Large intestine (tissue), 12 donors: Measurements from ENCODE around the gene CSDE1. TPM values are rescaled to one million over a fixed set of nuclear protein-coding genes. Genes with fewer than 3 reads are reported as not detected.
"Not testable (repeated sequence)": the region's sequence is repeated elsewhere in the genome, so short reads cannot be mapped to it uniquely, and the experiment has no call there.

ENCODE experiments used
- DNase-seq, 2 donors: peaks; one replicate each; pipeline versions ENCODE4 v3.0.0 to v3.0.0-alpha.2; 2013
- H3K27ac ChIP-seq: one replicate; pipeline ENCODE4 v1.5.1; 2013; ENCODE audit warnings: low read length
- H3K27me3 ChIP-seq: 2 replicates; pipeline ENCODE4 v1.6.1; 2013; ENCODE audit warnings: low read length; ENCODE audit not compliant: control insufficient read depth, insufficient read depth
- H3K36me3 ChIP-seq: 2 replicates; pipeline ENCODE4 v1.6.1; 2013; ENCODE audit warnings: low read length; ENCODE audit not compliant: control insufficient read depth, insufficient read depth
- H3K4me1 ChIP-seq: one replicate; pipeline ENCODE4 v1.6.1; 2013; ENCODE audit warnings: low read length; ENCODE audit not compliant: control insufficient read depth, insufficient read depth
- H3K4me3 ChIP-seq: one replicate; pipeline ENCODE4 v1.5.1; 2013; ENCODE audit warnings: low read length
- H3K9me3 ChIP-seq: one replicate; pipeline ENCODE4 v1.6.1; 2013; ENCODE audit warnings: mild to moderate bottlenecking, low read depth, low read length, moderate library complexity; ENCODE audit not compliant: control insufficient read depth
- WGBS: methylation state at CpG from one replicate; pipeline ENCODE4 v1.1.5; 2013; ENCODE audit warnings: low lambda C conversion rate; ENCODE audit not compliant: insufficient coverage; 5-methylcytosine and 5-hydroxymethylcytosine counted together
- long read RNA-seq, 11 donors: transcript quantifications; one replicate each; lab custom pipeline, GENCODE V29; 2026
- polyA plus RNA-seq: library from polyadenylated mRNA; unstranded; fragments of 120-200 nt; gene quantifications from one replicate; pipeline ENCODE4 v1.2.1, GENCODE V29; 2013

The CSDE1 gene
- 331 TPM for polyA plus RNA-seq
- long read RNA-seq, donor 1, full-length matches to known transcripts: 30 of 39 reads
- long read RNA-seq, donor 1, partial matches to known transcripts: 9 of 39 reads
- long read RNA-seq, donor 1, other reads (novel, unspliced or antisense): 0 of 39 reads
- long read RNA-seq, donor 2, full-length matches to known transcripts: 57 of 178 reads
- long read RNA-seq, donor 2, partial matches to known transcripts: 121 of 178 reads
- long read RNA-seq, donor 2, other reads (novel, unspliced or antisense): 0 of 178 reads
- long read RNA-seq, donor 3: 0 reads
- long read RNA-seq, donor 4, full-length matches to known transcripts: 8 of 8 reads
- long read RNA-seq, donor 4, partial matches to known transcripts: 0 of 8 reads
- long read RNA-seq, donor 4, other reads (novel, unspliced or antisense): 0 of 8 reads
- long read RNA-seq, donor 5, full-length matches to known transcripts: 32 of 43 reads
- long read RNA-seq, donor 5, partial matches to known transcripts: 11 of 43 reads
- long read RNA-seq, donor 5, other reads (novel, unspliced or antisense): 0 of 43 reads
- long read RNA-seq, donor 6, full-length matches to known transcripts: 77 of 112 reads
- long read RNA-seq, donor 6, partial matches to known transcripts: 35 of 112 reads
- long read RNA-seq, donor 6, other reads (novel, unspliced or antisense): 0 of 112 reads
- long read RNA-seq, donor 7, full-length matches to known transcripts: 29 of 37 reads
- long read RNA-seq, donor 7, partial matches to known transcripts: 8 of 37 reads
- long read RNA-seq, donor 7, other reads (novel, unspliced or antisense): 0 of 37 reads
- long read RNA-seq, donor 8, full-length matches to known transcripts: 53 of 164 reads
- long read RNA-seq, donor 8, partial matches to known transcripts: 111 of 164 reads
- long read RNA-seq, donor 8, other reads (novel, unspliced or antisense): 0 of 164 reads
- long read RNA-seq, donor 9, full-length matches to known transcripts: 43 of 91 reads
- long read RNA-seq, donor 9, partial matches to known transcripts: 48 of 91 reads
- long read RNA-seq, donor 9, other reads (novel, unspliced or antisense): 0 of 91 reads
- long read RNA-seq, donor 10, full-length matches to known transcripts: 88 of 246 reads
- long read RNA-seq, donor 10, partial matches to known transcripts: 158 of 246 reads
- long read RNA-seq, donor 10, other reads (novel, unspliced or antisense): 0 of 246 reads
- long read RNA-seq, donor 11, full-length matches to known transcripts: 48 of 74 reads
- long read RNA-seq, donor 11, partial matches to known transcripts: 26 of 74 reads
- long read RNA-seq, donor 11, other reads (novel, unspliced or antisense): 0 of 74 reads

DNA sequence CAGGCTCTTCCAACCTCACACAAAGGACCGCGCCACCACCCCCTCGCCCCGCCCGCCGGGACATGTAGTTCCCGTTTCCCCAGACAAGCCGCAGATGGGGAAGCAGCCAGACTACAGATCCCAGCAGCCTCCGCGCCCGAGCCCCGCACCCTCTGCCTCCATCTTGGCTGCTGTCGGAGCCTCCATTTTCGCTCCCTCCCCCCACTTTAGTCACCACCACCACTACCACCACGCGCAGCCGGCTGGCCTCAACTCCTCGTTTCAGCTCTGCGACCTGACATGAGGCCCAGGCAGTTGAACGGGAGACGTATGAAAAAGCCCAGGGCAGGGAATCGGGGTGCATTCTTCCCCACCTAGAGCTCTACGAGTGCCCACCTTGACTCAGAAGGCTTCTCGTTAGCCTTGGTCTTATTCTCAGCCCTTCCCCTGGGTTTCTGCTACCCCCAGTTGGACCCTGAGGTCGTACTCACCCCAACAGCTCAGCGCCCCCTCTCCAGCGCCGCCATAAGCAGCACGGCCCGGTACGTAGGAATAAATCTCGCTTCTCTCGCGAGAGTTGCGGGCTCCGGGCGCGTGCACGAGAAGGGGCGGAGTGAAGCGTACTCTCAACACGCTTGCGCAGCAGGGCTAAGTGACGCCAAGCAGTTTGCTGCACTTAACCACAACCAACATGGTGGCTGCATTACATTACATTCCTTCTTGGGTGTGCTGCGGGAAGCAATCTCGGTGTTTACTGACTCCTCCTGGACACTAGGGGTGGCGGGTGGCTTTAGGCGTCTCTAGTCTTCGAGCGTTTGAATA is at the start of gene CSDE1:
TSS of gene CSDE1 (minus strand) at position 530 of the 801 bp plus-strand sequence. CDS start 18,094 bp downstream, outside the sequence.
- peak; percentile 98 for DNase-seq
- H3K4me1 ChIP-seq: peaks cover 6% of the 10 kb centered on the region

DNA sequence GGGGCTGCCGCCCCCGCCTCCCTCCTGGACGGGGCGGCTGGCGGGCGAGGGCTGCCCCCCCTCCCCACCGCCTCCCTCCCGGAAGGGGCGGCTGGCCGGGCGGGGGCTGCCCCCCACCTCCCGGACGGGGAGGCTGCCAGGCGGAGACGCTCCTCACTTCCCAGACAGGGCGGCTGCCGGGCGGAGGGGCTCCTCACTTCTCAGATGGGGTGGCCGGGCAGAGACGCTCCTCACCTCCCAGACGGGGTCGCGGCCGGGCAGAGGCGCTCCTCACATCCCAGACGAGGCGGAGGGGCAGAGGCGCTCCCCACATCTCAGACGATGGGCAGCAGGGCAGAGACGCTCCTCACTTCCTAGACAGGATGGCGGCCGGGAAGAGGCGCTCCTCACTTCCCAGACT is 46.7 kb upstream of the CSDE1 start:
- not testable (repeated sequence) for H3K27ac ChIP-seq, H3K4me1 ChIP-seq, H3K27me3 ChIP-seq, H3K4me3 ChIP-seq, H3K36me3 ChIP-seq, H3K9me3 ChIP-seq, DNase-seq
- WGBS: no CpG with 5 or more reads among the region's 33 CpGs

More for the DNA sequence above, at the start of gene CSDE1:
- Histone ChIP-seq H3K9me3 (no peaks in the 10 kb centered on the region), H3K36me3 (no peaks in the 10 kb centered on the region), H3K27ac (peak within 1 kb of the TSS; percentile 99), H3K4me3 (peak within 1 kb of the TSS; percentile 99), H3K27me3 (no peaks in the 10 kb centered on the region)
- WGBS: no CpG with 5 or more reads among the region's 50 CpGs

DNA sequence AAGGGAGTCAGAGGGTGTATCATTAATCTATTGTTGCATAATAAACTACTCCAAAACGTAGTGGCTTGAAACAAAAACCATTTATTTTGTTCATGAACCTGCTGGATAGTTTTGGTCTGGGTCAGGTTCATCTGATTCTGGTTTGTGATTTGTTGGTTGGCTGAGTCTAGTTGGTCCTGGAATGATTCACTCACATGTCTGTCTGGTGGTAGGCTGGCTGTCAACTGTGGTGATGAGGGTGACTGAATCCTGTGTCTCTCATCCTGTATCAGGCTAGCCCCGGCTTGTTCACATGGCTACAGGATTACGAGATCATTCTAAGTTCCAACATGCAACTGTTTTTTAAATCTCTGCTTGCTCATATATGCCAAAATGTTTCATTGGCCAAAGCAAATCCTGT is 45.2 kb upstream of the CSDE1 start:
- Histone ChIP-seq H3K27me3 (peaks cover 2% of the 10 kb centered on the region), H3K4me3 (no peak overlapping the region), H3K27ac (no peak overlapping the region), H3K4me1 (no peaks in the 10 kb centered on the region), H3K9me3 (peaks cover 3% of the 10 kb centered on the region), H3K36me3 (no peaks in the 10 kb centered on the region)
- no CpG with 5 or more reads among the region's 3 CpGs for WGBS
- DNase-seq: no peak

DNA sequence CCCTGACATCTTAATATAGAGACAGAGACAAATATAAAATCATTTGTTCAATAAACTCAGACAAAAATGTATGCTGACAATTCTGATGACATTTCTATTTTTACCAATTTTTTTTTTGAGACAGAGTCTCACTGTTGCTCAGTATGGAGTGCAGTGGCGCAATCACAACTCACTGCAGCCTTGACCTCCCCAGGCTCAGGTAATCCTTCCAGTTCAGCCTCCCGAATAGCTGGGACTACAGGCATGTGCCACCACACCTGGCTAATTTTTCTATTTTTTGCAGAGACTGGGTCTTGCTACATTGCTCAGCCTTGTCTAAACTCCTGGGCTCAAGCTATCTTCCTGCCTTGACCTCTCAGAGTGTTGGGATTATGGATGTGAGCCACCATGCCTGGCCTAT is 36.3 kb upstream of the CSDE1 start:
- Histone ChIP-seq H3K36me3 (no peaks in the 10 kb centered on the region), H3K27ac (no peak overlapping the region), H3K4me3 (no peak overlapping the region), H3K27me3 (peaks cover 5% of the 10 kb centered on the region), H3K4me1 (no peaks in the 10 kb centered on the region), H3K9me3 (no peaks in the 10 kb centered on the region)
- WGBS: no CpG with 5 or more reads among the region's 2 CpGs
- DNase-seq: no peak

DNA sequence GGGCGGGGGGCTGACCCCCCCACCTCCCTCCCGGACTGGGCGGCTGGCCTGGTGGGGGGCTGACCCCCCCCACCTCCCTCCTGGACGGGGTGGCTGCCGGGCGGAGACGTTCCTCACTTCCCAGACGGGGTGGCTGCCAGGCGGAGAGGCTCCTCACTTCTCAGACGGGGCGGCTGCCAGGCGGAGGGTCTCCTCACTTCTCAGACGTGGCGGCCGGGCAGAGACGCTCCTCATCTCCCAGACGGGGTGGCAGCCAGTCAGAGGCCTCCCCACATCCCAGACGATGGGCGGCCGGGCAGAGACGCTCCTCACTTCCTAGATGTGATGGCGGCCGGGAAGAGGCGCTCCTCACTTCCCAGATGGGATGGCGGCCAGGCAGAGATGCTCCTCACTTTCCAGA is 32.8 kb upstream of the CSDE1 start:
- not testable (repeated sequence) for H3K9me3 ChIP-seq, DNase-seq, H3K4me1 ChIP-seq, H3K36me3 ChIP-seq, H3K27ac ChIP-seq, H3K27me3 ChIP-seq, H3K4me3 ChIP-seq
- WGBS: no CpG with 5 or more reads among the region's 25 CpGs

DNA sequence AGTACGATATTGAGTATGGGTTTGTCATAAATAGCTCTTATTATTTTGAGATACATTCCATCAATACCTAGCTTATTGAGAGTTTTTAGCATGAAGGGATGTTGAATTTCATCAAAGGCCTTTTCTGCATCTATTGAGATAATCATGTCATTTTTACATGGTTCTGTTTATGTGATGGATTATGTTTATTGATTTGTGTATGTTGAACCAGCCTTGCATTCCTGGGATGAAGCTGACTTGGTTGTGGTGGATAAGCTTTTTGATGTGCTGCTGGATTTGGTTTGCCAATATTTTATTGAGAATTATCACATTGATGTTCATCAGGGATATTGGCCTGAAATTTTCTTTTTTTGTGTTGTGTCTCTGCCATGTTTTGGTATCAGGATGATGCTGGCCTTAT is 28.7 kb upstream of the CSDE1 start:
- not testable (repeated sequence) for H3K36me3 ChIP-seq

DNA sequence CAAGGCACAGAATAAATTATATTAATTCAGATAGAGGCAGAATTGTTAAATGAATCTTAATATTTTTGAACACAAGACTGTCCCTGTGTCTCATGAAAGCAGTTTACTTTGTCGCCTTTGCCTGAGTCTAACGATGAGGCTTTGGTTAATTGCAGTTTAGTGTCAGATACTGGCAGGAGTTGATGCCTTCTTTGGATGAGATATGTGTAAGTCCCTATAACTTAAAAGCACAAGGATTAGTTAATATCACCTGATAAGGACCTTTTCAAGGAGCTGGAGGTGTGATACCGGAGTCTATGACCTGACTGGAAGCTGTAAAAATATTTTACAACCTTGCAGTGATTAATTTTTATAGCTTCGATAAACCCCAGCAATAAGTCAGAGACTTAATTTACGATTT is 24.7 kb upstream of the CSDE1 start:
- H3K27ac ChIP-seq: no peak overlapping the region
- peaks cover 9% of the 10 kb centered on the region for H3K4me1 ChIP-seq
- H3K27me3 ChIP-seq: no peaks in the 10 kb centered on the region
- no peak overlapping the region for H3K4me3 ChIP-seq
- peaks cover 12% of the 10 kb centered on the region for H3K36me3 ChIP-seq
- peak; percentile 42 to 78 for DNase-seq
- H3K9me3 ChIP-seq: no peaks in the 10 kb centered on the region
- WGBS: 33% methylated on average over 2 of the region's 5 CpGs

More for the DNA sequence above, 28.7 kb upstream of the CSDE1 start:
- H3K4me3 ChIP-seq, H3K4me1 ChIP-seq, H3K27me3 ChIP-seq, H3K9me3 ChIP-seq, DNase-seq, H3K27ac ChIP-seq: not testable (repeated sequence)
- WGBS: no CpG with 5 or more reads among the region's 1 CpG

DNA sequence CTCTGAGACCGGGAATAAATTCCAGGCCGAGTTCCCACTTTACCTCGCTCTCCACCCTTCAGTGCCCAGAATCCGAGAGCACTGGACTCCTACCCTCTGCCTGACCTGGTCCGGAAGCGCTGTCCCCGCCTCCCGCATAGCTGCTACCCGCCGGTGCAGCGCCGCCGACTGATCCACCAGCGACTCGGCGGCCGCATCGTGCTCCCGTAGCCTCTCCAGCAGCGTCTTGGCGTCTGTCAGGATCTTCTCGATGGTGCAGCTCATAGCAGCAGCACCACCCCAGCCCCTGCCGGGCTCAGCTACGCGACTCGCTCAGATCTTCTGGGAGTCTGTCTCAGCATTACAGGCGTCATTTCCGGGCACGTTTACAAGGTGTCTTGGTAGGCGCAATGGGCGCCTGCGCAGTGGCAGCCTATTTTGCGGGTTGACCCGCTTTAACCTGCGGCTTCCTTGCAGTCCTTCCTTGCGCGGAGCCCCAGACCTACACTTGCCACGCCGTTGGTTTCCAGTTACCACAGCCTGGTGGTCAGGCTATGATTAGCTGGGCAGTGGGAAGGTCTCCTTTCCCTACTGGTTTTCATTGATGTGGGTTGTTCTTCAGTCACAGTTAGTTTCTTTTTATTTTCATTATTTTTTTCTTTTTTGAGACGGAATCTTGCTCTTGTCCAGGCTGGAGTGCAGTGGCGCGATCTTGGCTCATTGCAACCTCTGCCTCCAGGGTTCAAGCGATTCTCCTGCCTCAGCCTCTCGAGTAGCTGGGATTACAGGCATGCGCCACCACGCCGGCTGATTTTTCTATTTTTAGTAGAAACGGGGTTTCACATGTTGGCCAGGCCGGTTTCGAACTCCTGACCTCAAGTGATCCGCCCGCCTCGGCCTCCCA is 22.8 kb upstream of the CSDE1 start, which contains the start of gene SIKE1:
TSS of gene SIKE1 (minus strand) at position 342 of the 883 bp plus-strand sequence. CDS start at position 264, 78 bp downstream.
- DNase-seq: peak; percentile 96 to 97
- WGBS: 75% methylated on average over 5 of the region's 53 CpGs

DNA sequence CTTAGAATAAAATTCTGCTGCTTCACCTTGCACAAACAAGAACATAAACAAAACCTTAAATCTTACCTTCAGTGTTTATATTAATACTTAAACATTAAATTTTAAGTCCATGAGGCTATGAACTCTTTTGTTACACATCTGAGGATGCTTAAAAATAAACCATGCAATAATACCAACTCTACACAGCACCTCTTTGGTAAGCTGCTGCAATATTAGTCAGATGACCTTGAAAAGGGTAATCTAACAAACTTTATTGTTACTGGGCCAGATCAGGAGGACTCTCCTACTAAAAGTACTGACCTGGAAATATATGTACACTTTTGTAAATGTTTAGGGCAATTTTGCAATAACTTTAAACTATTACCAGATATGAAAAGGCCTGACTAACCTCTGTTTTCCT is 21.9 kb upstream of the CSDE1 start:
- Histone ChIP-seq H3K9me3 (no peaks in the 10 kb centered on the region), H3K27me3 (no peaks in the 10 kb centered on the region), H3K27ac (peak overlapping the region; percentile 92), H3K4me1 (peaks cover 9% of the 10 kb centered on the region), H3K36me3 (peaks cover 26% of the 10 kb centered on the region), H3K4me3 (peak overlapping the region; percentile 83)
- no peak for DNase-seq

More for the DNA sequence above, 22.8 kb upstream of the CSDE1 start, which contains the start of gene SIKE1:
- no peaks in the 10 kb centered on the region for H3K27me3 ChIP-seq
- peaks cover 9% of the 10 kb centered on the region for H3K4me1 ChIP-seq
- H3K27ac ChIP-seq: peak within 1 kb of the TSS; percentile 92
- H3K36me3 ChIP-seq: peaks cover 17% of the 10 kb centered on the region
- H3K9me3 ChIP-seq: no peaks in the 10 kb centered on the region
- H3K4me3 ChIP-seq: peak within 1 kb of the TSS; percentile 83
